ENCODE data around the gene DIS3. TPM values are rescaled to one million over a fixed set of nuclear protein-coding genes. Genes with fewer than 3 reads are reported as not detected.

The DIS3 gene
- total RNA-seq, 1 experiment from 2014 or later: 44.2 TPM

DNA sequence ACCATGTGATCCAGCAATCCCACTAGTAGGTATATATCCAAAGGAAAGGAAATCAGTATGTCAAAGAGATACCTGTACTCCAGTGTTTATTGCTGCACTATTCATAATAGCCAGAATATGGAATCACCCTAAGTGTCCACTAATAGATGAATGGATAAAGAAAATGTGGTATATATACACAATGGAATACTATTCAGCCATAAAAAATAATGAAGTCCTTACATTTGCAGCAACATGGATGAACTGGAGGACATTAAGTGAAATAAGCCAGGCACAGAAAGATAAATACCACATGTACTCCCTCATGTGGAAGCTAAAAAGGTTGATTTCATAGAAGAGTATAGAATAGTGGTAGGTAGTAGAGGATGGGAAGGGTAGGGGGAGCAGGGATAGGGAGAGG lies 30.5 kb downstream of the DIS3 start:
- no peak overlapping the region for H3K9ac ChIP-seq (ENCODE audit: low read length)
- peaks cover 67 to 73% of the 10 kb centered on the region in 2 experiments for H3K36me3 ChIP-seq (ENCODE audit: control insufficient read depth in 1 of 2, insufficient read depth in 2 of 2, low read length in 2 of 2)
- ChIA-PET CTCF (no interaction called here), RAD21 (ENCODE audit: low non-redundant PET in 1 of 2, low total read pairs in 2 of 2, uncharacterized antibody in 2 of 2, unreplicated experiment in 2 of 2) (no interaction called here), POLR2A (no interaction called here)
- no peak overlapping the region for H3K4me2 ChIP-seq (ENCODE audit: low read length)
- H3K4me3 ChIP-seq (replicated peaks in 1 of 2; ENCODE audit: low read depth in 1 of 2, low read length in 2 of 2): no peak overlapping the region
- DNase-seq (ENCODE audit: low read depth, low spot score): no peak
- no peaks in the 10 kb centered on the region for H3K9me2 ChIP-seq (ENCODE audit: insufficient read depth)
- no peaks in the 10 kb centered on the region for H3K9me3 ChIP-seq (ENCODE audit: control insufficient read depth in 1 of 2, insufficient read depth in 1 of 2, low read depth in 1 of 2, low read length in 2 of 2)
- H3K27ac ChIP-seq (ENCODE audit: low read depth, low read length): no peak overlapping the region
- H2AFZ ChIP-seq (ENCODE audit: low read depth, low read length, poor library complexity, severe bottlenecking): no peak overlapping the region
- no peaks in the 10 kb centered on the region for H3K27me3 ChIP-seq (ENCODE audit: insufficient read depth, low read length)
- ATAC-seq: no peak
- TF ChIP-seq CEBPB (IDR thresholded peaks at IDR 0.05; ENCODE audit: low read depth): no peak
- TF ChIP-seq EGR1 (IDR thresholded peaks at IDR 0.05; ENCODE audit: low read depth): no peak
- TF ChIP-seq ZFX (IDR thresholded peaks at IDR 0.05): no peak
- no peak for TF ChIP-seq SP1 (IDR thresholded peaks at IDR 0.05; ENCODE audit: low read depth)
- TF ChIP-seq RAD21 (IDR thresholded peaks at IDR 0.05; ENCODE audit: low read depth): no peak
- TF ChIP-seq FOSL1 (IDR thresholded peaks at IDR 0.05; ENCODE audit: low read depth): no peak
- TF ChIP-seq, protein P1, sequence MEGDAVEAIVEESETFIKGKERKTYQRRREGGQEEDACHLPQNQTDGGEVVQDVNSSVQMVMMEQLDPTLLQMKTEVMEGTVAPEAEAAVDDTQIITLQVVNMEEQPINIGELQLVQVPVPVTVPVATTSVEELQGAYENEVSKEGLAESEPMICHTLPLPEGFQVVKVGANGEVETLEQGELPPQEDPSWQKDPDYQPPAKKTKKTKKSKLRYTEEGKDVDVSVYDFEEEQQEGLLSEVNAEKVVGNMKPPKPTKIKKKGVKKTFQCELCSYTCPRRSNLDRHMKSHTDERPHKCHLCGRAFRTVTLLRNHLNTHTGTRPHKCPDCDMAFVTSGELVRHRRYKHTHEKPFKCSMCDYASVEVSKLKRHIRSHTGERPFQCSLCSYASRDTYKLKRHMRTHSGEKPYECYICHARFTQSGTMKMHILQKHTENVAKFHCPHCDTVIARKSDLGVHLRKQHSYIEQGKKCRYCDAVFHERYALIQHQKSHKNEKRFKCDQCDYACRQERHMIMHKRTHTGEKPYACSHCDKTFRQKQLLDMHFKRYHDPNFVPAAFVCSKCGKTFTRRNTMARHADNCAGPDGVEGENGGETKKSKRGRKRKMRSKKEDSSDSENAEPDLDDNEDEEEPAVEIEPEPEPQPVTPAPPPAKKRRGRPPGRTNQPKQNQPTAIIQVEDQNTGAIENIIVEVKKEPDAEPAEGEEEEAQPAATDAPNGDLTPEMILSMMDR (IDR thresholded peaks at IDR 0.05 in 2 of 3, conservative IDR thresholded peaks at IDR 0.05 in 1 of 3; ENCODE audit: borderline replicate concordance in 1 of 3, insufficient read depth in 1 of 3, low read depth in 2 of 3, low read length in 2 of 3): no peak
- no TSS peak for BruUV-seq (replicated peaks)
- peaks cover 4% of the 10 kb centered on the region for H4K20me1 ChIP-seq (ENCODE audit: insufficient read depth)
- intact Hi-C loops (cut with micrococcal nuclease): no loop called here
- H3K4me1 ChIP-seq (ENCODE audit: control insufficient read depth in 1 of 2, insufficient read depth in 2 of 2, low read length in 2 of 2): no peaks in the 10 kb centered on the region
- H3K79me2 ChIP-seq (ENCODE audit: insufficient read depth, low read length): peaks cover 82% of the 10 kb centered on the region

GRCh38 chr13:72745260-72745659 lies 36.4 kb downstream of the DIS3 start:
- Histone ChIP-seq H3K27me3 (ENCODE audit: insufficient read depth, low read length) (no peaks in the 10 kb centered on the region), H3K4me3 (replicated peaks in 1 of 2; ENCODE audit: low read depth in 1 of 2, low read length in 2 of 2) (no peak overlapping the region), H3K9me2 (ENCODE audit: insufficient read depth) (no peaks in the 10 kb centered on the region), H3K4me1 (ENCODE audit: control insufficient read depth in 1 of 2, insufficient read depth in 2 of 2, low read length in 2 of 2) (no peaks in the 10 kb centered on the region), H4K20me1 (ENCODE audit: insufficient read depth) (no peaks in the 10 kb centered on the region; the same call in 1 of the 2 replicates), H2AFZ (ENCODE audit: low read depth, low read length, poor library complexity, severe bottlenecking) (no peak overlapping the region), H3K9me3 (ENCODE audit: control insufficient read depth in 1 of 2, insufficient read depth in 1 of 2, low read depth in 1 of 2, low read length in 2 of 2) (no peaks in the 10 kb centered on the region), H3K27ac (ENCODE audit: low read depth, low read length) (no peak overlapping the region), H3K36me3 (ENCODE audit: control insufficient read depth in 1 of 2, insufficient read depth in 2 of 2, low read length in 2 of 2) (peaks cover 38 to 54% of the 10 kb centered on the region in 2 experiments), H3K79me2 (ENCODE audit: insufficient read depth, low read length) (peaks cover 86% of the 10 kb centered on the region), H3K9ac (ENCODE audit: low read length) (no peak overlapping the region), H3K4me2 (ENCODE audit: low read length) (no peak overlapping the region)
- ATAC-seq (no peak), DNase-seq (ENCODE audit: low read depth, low spot score) (no peak)
- CTCF ChIA-PET: no interaction called here
- BruUV-seq (replicated peaks): no TSS peak
- POLR2A ChIA-PET: no interaction called here
- RAD21 ChIA-PET (ENCODE audit: low non-redundant PET in 1 of 2, low total read pairs in 2 of 2, uncharacterized antibody in 2 of 2, unreplicated experiment in 2 of 2): no interaction called here
- TF ChIP-seq SIN3A (IDR thresholded peaks at IDR 0.05; ENCODE audit: low read depth): no peak
- TF ChIP-seq SP1 (IDR thresholded peaks at IDR 0.05; ENCODE audit: low read depth): no peak
- intact Hi-C loops (cut with micrococcal nuclease): no loop called here

Data from HCT116 (cell line).